Heart left ventricle (tissue), 16 donors: ENCODE results near the gene RTL10. TPM values are rescaled to one million over a fixed set of nuclear protein-coding genes. Genes with fewer than 3 reads are reported as not detected.

ENCODE experiments used
- ATAC-seq, 4 donors: fragments of 200-7000 bp; cut with Tn5 transposase; one replicate each; pipeline ENCODE4 v1.9.1; 2020 to 2022; ENCODE audit warnings: moderate library complexity in 4 of 4, mild to moderate bottlenecking in 3 of 4, moderate number of reproducible peaks in 1 of 4
- DNase-seq, 5 donors: peaks; one replicate each; pipeline ENCODE4 v3.0.0-alpha.2; 2020
- H3K27ac ChIP-seq, 12 donors: fragments of 200-600 bp; sonication (generic) in 4 of 12; one replicate each; pipeline versions ENCODE4 v1.5.0 to v1.8.0; 2016 to 2022; ENCODE audit warnings: mild to moderate bottlenecking in 2 of 12
- H3K27me3 ChIP-seq, 9 donors: fragments of 200-600 bp; sonication (generic) in 2 of 9; one replicate each; pipeline versions ENCODE4 v1.5.1 to v1.8.0; 2016 to 2022; ENCODE audit warnings: mild to moderate bottlenecking in 3 of 9
- H3K36me3 ChIP-seq, 9 donors: fragments of 200-600 bp; sonication (generic) in 2 of 9; one replicate each; pipeline versions ENCODE4 v1.5.0 to v1.8.0; 2018 to 2022; ENCODE audit warnings: mild to moderate bottlenecking in 2 of 9
- H3K4me1 ChIP-seq, 12 donors: fragments of 200-600 bp; sonication (generic) in 4 of 12; one replicate each; pipeline versions ENCODE4 v1.5.0 to v1.8.0; 2016 to 2022; ENCODE audit warnings: mild to moderate bottlenecking in 3 of 12
- H3K4me3 ChIP-seq, 12 donors: fragments of 200-600 bp; sonication (generic) in 4 of 12; one replicate each; pipeline versions ENCODE4 v1.5.0 to v1.8.0; 2017 to 2022; ENCODE audit warnings: mild to moderate bottlenecking in 9 of 12, moderate library complexity in 4 of 12
- H3K9me3 ChIP-seq, 12 donors: fragments of 200-600 bp; sonication (generic) in 4 of 12; one replicate each; pipeline versions ENCODE4 v1.5.0 to v1.8.0; 2016 to 2022; ENCODE audit warnings: mild to moderate bottlenecking in 1 of 12
- CTCF ChIP-seq, 12 donors: fragments of 200-600 bp; sonication (generic) in 4 of 12; IDR thresholded peaks; one replicate each; pipeline versions ENCODE4 v1.5.0 to v1.8.0; 2018 to 2022; ENCODE audit warnings: antibody characterized with exemption in 12 of 12, mild to moderate bottlenecking in 5 of 12
- POLR2A ChIP-seq, 2 donors: fragments of 450-650 bp; IDR thresholded peaks; one replicate each; pipeline ENCODE4 v1.6.1; 2017; ENCODE audit warnings: antibody characterized with exemption in 2 of 2, mild to moderate bottlenecking in 2 of 2, moderate library complexity in 2 of 2
- WGBS, 4 donors: extraction: QIAGEN DNeasy Blood & Tissue Kit in 2 of 4; methylation state at CpG; one replicate each; pipeline versions ENCODE4 v1.1.5 to v1.1.7; 2013 to 2018; 5-methylcytosine and 5-hydroxymethylcytosine counted together
- intact Hi-C, 10 donors: fragments of 100-400 bp; cut with DNase I; formaldehyde crosslinking; loops; one replicate each; pipeline versions ENCODE4 v1.11.1 to v1.14.2; 2022
- polyA plus RNA-seq, 2 donors: library from polyadenylated mRNA; stranded (reverse); fragments of 200-250 nt; gene quantifications; one replicate each; pipeline ENCODE4 v1.2.3, GENCODE V29; 2013
- total RNA-seq, 9 donors: library from RNA; depleted of rRNA in 2 of 9; stranded (reverse); fragments of >200 nt in 2 of 9; fragmentation: NEBNext Ultra II Directional in 3 of 9; extraction: Animal tissue kit (Norgen Biotek cat#: 25700) in 3 of 9; gene quantifications; one replicate each; pipeline versions ENCODE4 v1.1.0 to v1.2.4, GENCODE V29; 2016 to 2023
- donor health status: ischemic (EF 13 %, LVEDD 7.1; RV severe dilation, severe dysfunction).
- donor health status: healthy with polysubstance abuse.
- donor health status: DM: no; HTN: yes; CAD: no.
- donor health status: DM: no; HTN: no; CAD: no.
- donor health status: ischemic (EF 25% LVEDD 6.9; RV normal size, moderate dysfunction).
- donor health status: ischemic (EF 25% LVEDD 5.7; RV mildly dilated, moderate dysfunction).
- donor health status: healthy.
- donor health status: DM: yes; HTN: yes; CAD: no.
- donor health status: ischemic (EF 35%, LVEDD 5.7; RV mildly dilated, moderate dysfunction).
- donor health status: nonischemic (EF 11% LVEDD 7.7; RV severe dilation, severe dysfunction).
- donor health status: DM: yes; HTN: yes; CAD: no.
- donor health status: PGD.
- donor health status: ischemic (EF 29% LVEDD 5.4; RV normal size, mild dysfunction).
- donor health status: nonischemic (EF 23%, LVEDD 6.1; RV moderate dilation, normal function).

RTL10 gene
- total and polyA plus RNA-seq, 11 donors = 4.6 to 11.6 (median 7.5) TPM

- TF ChIP-seq CTCF (IDR thresholded peaks at IDR 0.05) (no peak), POLR2A (IDR thresholded peaks at IDR 0.05) (no peak)
- WGBS, 4 donors = 94 to 96% (median 95%) methylated on average over 2 of the region's 2 CpGs
- H3K4me1 ChIP-seq = peaks cover 0 to 32% (median 18%) of the 10 kb centered on the region in 12 donors
Measured at GRCh38 chr22:19847345-19847632, 7.4 kb downstream of the RTL10 start.

GRCh38 chr22:19846620-19847344 lies 7.9 kb downstream of the RTL10 start:
- no peaks in the 10 kb centered on the region for H3K27me3 ChIP-seq
- ATAC-seq = no peak
- peaks cover 0 to 22% (median 11%) of the 10 kb centered on the region in 9 donors for H3K36me3 ChIP-seq
- WGBS, 4 donors = 87 to 93% (median 89%) methylated on average over 6 to 9 of the region's 9 CpGs
- H3K4me1 ChIP-seq = peaks cover 0 to 33% (median 18%) of the 10 kb centered on the region in 12 donors
- no peak overlapping the region for H3K27ac ChIP-seq
- H3K9me3 ChIP-seq = peaks cover 0 to 4% (median 0%) of the 10 kb centered on the region in 12 donors
- no peak for DNase-seq
- intact Hi-C loops = no loop called here
- TF ChIP-seq POLR2A (IDR thresholded peaks at IDR 0.05) (no peak), CTCF (IDR thresholded peaks at IDR 0.05) (no peak)
- no peak overlapping the region for H3K4me3 ChIP-seq

More at GRCh38 chr22:19847345-19847632, 7.4 kb downstream of the RTL10 start:
- Histone ChIP-seq H3K36me3 (peaks cover 0 to 25% (median 14%) of the 10 kb centered on the region in 9 donors), H3K4me3 (no peak overlapping the region), H3K9me3 (peaks cover 0 to 4% (median 0%) of the 10 kb centered on the region in 12 donors), H3K27ac (no peak overlapping the region), H3K27me3 (no peaks in the 10 kb centered on the region)
- DNase-seq (no peak), ATAC-seq (no peak)
- intact Hi-C loops = no loop called here

- Histone ChIP-seq H3K9me3 (peaks cover 0 to 4% (median 0%) of the 10 kb centered on the region in 12 donors), H3K27me3 (no peaks in the 10 kb centered on the region), H3K4me3 (peak overlapping the region in 1 of 12 donors; percentile 24), H3K4me1 (peaks cover 0 to 33% (median 18%) of the 10 kb centered on the region in 12 donors), H3K27ac (peak overlapping the region in 4 of 12 donors; percentile 9 to 85 (median 37)), H3K36me3 (peaks cover 0 to 9% (median 2%) of the 10 kb centered on the region in 9 donors)
- DNase-seq (peak in 1 of 5 donors; percentile 22), ATAC-seq (no peak)
- 81 to 86% (median 85%) methylated on average over 8 of the region's 8 CpGs for WGBS, 4 donors
- no peak for TF ChIP-seq POLR2A (IDR thresholded peaks at IDR 0.05)
- intact Hi-C loops = no loop called here
Measured at GRCh38 chr22:19845054-19845722, 9.5 kb downstream of the RTL10 start.

- Histone ChIP-seq H3K4me1 (peaks cover 0 to 33% (median 18%) of the 10 kb centered on the region in 12 donors), H3K9me3 (peaks cover 0 to 4% (median 0%) of the 10 kb centered on the region in 12 donors), H3K27me3 (no peaks in the 10 kb centered on the region), H3K27ac (peak overlapping the region in 7 of 12 donors; percentile 1 to 85 (median 19)), H3K4me3 (peak overlapping the region in 1 of 12 donors; percentile 24), H3K36me3 (peaks cover 0 to 2% (median 0%) of the 10 kb centered on the region in 9 donors)
- ATAC-seq (peak in 3 of 4 donors; percentile 71 to 76 (median 74)), DNase-seq (peak; percentile 30 to 84 (median 64))
- WGBS, 4 donors = 49 to 74% (median 57%) methylated on average over 8 to 18 of the region's 18 CpGs
- TF ChIP-seq POLR2A (IDR thresholded peaks at IDR 0.05) (peak in 1 of 2 donors; percentile 7), CTCF (IDR thresholded peaks at IDR 0.05) (peak in 1 of 12 donors; percentile 13)
- intact Hi-C loops = no loop called here
Measured at GRCh38 chr22:19844377-19845053, 10.2 kb downstream of the RTL10 start.
